ENCODE data around the gene CEP192. TPM values are rescaled to one million over a fixed set of nuclear protein-coding genes. Genes with fewer than 3 reads are reported as not detected.

CEP192 gene
- total and polyA plus RNA-seq, 4 donors = 2.5 to 32.4 (median 10.9) TPM

DNA sequence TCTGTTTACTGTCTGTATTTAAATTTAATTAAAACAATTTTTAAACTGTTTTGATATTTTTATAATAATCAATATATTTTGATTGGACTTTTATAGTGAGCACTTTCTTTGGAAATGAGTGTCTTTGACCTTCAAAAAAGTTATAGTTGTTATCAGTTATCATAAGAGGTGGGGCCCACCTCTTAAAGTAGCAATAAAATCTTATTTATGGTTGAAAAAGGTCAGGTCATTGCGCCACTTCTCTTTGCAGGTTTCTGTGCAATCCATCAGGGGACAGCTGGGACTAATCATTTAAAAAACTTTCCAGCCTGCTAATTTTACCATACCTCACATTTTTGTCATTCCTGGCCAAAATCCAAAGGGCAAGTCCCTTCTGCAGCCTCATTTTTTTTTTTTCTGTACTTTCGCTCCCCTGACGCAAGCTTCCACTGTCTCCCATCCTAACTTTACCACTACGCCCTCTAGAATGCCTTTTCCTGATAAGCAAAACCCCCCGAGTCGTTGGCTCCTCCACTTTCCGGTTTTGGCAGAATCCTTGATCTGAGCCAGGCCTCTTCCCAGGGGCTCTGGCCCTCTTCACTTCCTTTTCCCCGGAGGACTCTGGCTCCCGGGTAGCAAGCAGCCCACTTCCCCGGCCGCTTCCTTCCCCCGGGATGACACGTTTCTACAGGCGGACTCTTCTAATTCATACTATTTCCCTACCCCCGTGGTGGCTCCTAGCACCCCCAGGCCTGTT, 44.4 kb upstream of the CEP192 start:
- 4% methylated on average over 15 of the region's 15 CpGs for WGBS
- Histone ChIP-seq H3K27me3 (ENCODE audit: control insufficient read depth in 4 of 4, insufficient read depth in 4 of 4, low read length in 3 of 4) (no peaks in the 10 kb centered on the region), H3K9ac (ENCODE audit: low read depth in 1 of 2, low read length in 2 of 2) (peak overlapping the region; percentile 86 to 98), H3K4me3 (ENCODE audit: low read depth in 1 of 3, low read length in 3 of 3) (peak overlapping the region; percentile 63 to 71 (median 70)), H3K36me3 (ENCODE audit: control insufficient read depth in 4 of 4, insufficient read depth in 3 of 4, low read depth in 1 of 4, low read length in 3 of 4) (no peaks in the 10 kb centered on the region), H3K27ac (ENCODE audit: low read depth in 1 of 2, low read length in 2 of 2) (peak overlapping the region; percentile 97 to 100), H3K4me1 (ENCODE audit: control insufficient read depth in 4 of 4, insufficient read depth in 4 of 4, low read length in 3 of 4) (peaks cover 9 to 21% (median 16%) of the 10 kb centered on the region in 4 donors), H3K9me3 (ENCODE audit: control insufficient read depth in 4 of 4, low read length in 3 of 4) (no peaks in the 10 kb centered on the region)
- peak; percentile 59 for DNase-seq (ENCODE audit: low spot score)
- no peak for TF ChIP-seq RAD21 (IDR thresholded peaks at IDR 0.05)
- TF ChIP-seq EGR1 (IDR thresholded peaks at IDR 0.05; ENCODE audit: low read depth in 2 of 2) = peak in 1 of 2 donors; percentile 22
- TF ChIP-seq TAF1 (conservative IDR thresholded peaks at IDR 0.05) = no peak
- TF ChIP-seq NR2F2 (IDR thresholded peaks at IDR 0.05) = peak; percentile 60
- TF ChIP-seq RXRA (IDR thresholded peaks at IDR 0.05) = peak in 1 of 2 donors; percentile 34
- peak; percentile 32 to 51 for TF ChIP-seq HNF4A (conservative IDR thresholded peaks at IDR 0.05)
- TF ChIP-seq, protein P1, sequence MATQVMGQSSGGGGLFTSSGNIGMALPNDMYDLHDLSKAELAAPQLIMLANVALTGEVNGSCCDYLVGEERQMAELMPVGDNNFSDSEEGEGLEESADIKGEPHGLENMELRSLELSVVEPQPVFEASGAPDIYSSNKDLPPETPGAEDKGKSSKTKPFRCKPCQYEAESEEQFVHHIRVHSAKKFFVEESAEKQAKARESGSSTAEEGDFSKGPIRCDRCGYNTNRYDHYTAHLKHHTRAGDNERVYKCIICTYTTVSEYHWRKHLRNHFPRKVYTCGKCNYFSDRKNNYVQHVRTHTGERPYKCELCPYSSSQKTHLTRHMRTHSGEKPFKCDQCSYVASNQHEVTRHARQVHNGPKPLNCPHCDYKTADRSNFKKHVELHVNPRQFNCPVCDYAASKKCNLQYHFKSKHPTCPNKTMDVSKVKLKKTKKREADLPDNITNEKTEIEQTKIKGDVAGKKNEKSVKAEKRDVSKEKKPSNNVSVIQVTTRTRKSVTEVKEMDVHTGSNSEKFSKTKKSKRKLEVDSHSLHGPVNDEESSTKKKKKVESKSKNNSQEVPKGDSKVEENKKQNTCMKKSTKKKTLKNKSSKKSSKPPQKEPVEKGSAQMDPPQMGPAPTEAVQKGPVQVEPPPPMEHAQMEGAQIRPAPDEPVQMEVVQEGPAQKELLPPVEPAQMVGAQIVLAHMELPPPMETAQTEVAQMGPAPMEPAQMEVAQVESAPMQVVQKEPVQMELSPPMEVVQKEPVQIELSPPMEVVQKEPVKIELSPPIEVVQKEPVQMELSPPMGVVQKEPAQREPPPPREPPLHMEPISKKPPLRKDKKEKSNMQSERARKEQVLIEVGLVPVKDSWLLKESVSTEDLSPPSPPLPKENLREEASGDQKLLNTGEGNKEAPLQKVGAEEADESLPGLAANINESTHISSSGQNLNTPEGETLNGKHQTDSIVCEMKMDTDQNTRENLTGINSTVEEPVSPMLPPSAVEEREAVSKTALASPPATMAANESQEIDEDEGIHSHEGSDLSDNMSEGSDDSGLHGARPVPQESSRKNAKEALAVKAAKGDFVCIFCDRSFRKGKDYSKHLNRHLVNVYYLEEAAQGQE (IDR thresholded peaks at IDR 0.05) = peak; percentile 40
- no peak for TF ChIP-seq FOXA2 (IDR thresholded peaks at IDR 0.05)
- peak in 1 of 2 donors; percentile 15 for TF ChIP-seq GABPA (IDR thresholded peaks at IDR 0.05 in 1 of 2, conservative IDR thresholded peaks at IDR 0.05 in 1 of 2)
- TF ChIP-seq HNF4G (IDR thresholded peaks at IDR 0.05) = no peak
- TF ChIP-seq SP1 (IDR thresholded peaks at IDR 0.05) = peak; percentile 52
- TF ChIP-seq JUND (IDR thresholded peaks at IDR 0.05) = no peak
- TF ChIP-seq MAX (IDR thresholded peaks at IDR 0.05) = no peak
- no peak for TF ChIP-seq FOXA1 (IDR thresholded peaks at IDR 0.05)

- H3K9ac ChIP-seq (ENCODE audit: low read depth in 1 of 2, low read length in 2 of 2) = peak within 1 kb of the TSS; percentile 86 to 98
- TF ChIP-seq CTCF (IDR thresholded peaks at IDR 0.05; ENCODE audit: low read depth, low read length, missing input control) (no peak), TAF1 (conservative IDR thresholded peaks at IDR 0.05) (no peak), HNF4A (conservative IDR thresholded peaks at IDR 0.05) (peak in 1 of 2 donors; percentile 3), EGR1 (IDR thresholded peaks at IDR 0.05; ENCODE audit: low read depth in 2 of 2) (peak; percentile 85 to 95)
- TF ChIP-seq, protein P1 (IDR thresholded peaks at IDR 0.05) = peak; percentile 50
- 1% methylated on average over 58 of the region's 58 CpGs for WGBS
- H3K4me3 ChIP-seq (ENCODE audit: low read depth in 1 of 3, low read length in 3 of 3) = peak within 1 kb of the TSS; percentile 71 to 80 (median 74)
- peak; percentile 100 for DNase-seq (ENCODE audit: low spot score)
- H3K4me1 ChIP-seq (ENCODE audit: control insufficient read depth in 4 of 4, insufficient read depth in 4 of 4, low read length in 3 of 4) = peaks cover 9 to 21% (median 16%) of the 10 kb centered on the region in 4 donors
- H3K27ac ChIP-seq (ENCODE audit: low read depth in 1 of 2, low read length in 2 of 2) = peak within 1 kb of the TSS; percentile 97 to 100
- H3K9me3 ChIP-seq (ENCODE audit: control insufficient read depth in 4 of 4, low read length in 3 of 4) = no peaks in the 10 kb centered on the region
- no peaks in the 10 kb centered on the region for H3K27me3 ChIP-seq (ENCODE audit: control insufficient read depth in 4 of 4, insufficient read depth in 4 of 4, low read length in 3 of 4)
- no peaks in the 10 kb centered on the region for H3K36me3 ChIP-seq (ENCODE audit: control insufficient read depth in 4 of 4, insufficient read depth in 3 of 4, low read depth in 1 of 4, low read length in 3 of 4)
These were observed 43.7 kb upstream of the CEP192 start, which contains the start of gene SEH1L for GRCh38 chr18:12947285-12948049. Gene SEH1L, plus strand, starts transcription at chr18:12948011. Its CDS starts 111 bp downstream, at chr18:12948122.

All from liver (tissue), 9 donors.